SK-N-SH (cell line): ENCODE results near the gene XRN2.

Source experiments
- CTCF ChIP-seq: fragments of 200-600 bp; sonication (generic); IDR thresholded peaks from 2 replicates; pipeline ENCODE4 v1.6.1; 2017; ENCODE audit warnings: antibody characterized with exemption, mild to moderate bottlenecking, moderate library complexity
- EZH2phosphoT487 ChIP-seq: fragments of 200-600 bp; sonication (generic); IDR thresholded peaks from 2 replicates; pipeline ENCODE4 v1.6.1; 2017; ENCODE audit warnings: low read depth, mixed run types, mild to moderate bottlenecking, antibody characterized with exemption, moderate library complexity, borderline replicate concordance
- FOSL2 ChIP-seq: IDR thresholded peaks from 2 replicates; pipeline ENCODE4 v1.4.0; 2012; ENCODE audit warnings: low read depth, mild to moderate bottlenecking, moderate library complexity, borderline replicate concordance
- FOXJ3 ChIP-seq: sonication (generic); formaldehyde crosslinking; IDR thresholded peaks from 2 replicates; pipeline ENCODE4 v1.5.1; 2020; ENCODE audit warnings: mild to moderate bottlenecking, missing genetic modification reagents
- GABPA ChIP-seq: IDR thresholded peaks from 2 replicates; pipeline ENCODE4 v1.4.0; 2012; ENCODE audit warnings: low read depth, mild to moderate bottlenecking
- NRF1 ChIP-seq: IDR thresholded peaks from 2 replicates; pipeline ENCODE4 v1.6.1; 2012; ENCODE audit warnings: low read depth, mild to moderate bottlenecking, low read length
- POLR2AphosphoS5 ChIP-seq: IDR thresholded peaks from 2 replicates; pipeline ENCODE4 v1.6.1; 2012; ENCODE audit warnings: low read depth, low read length
- RFX5 ChIP-seq: IDR thresholded peaks from 2 replicates; pipeline ENCODE4 v1.6.1; 2012; ENCODE audit warnings: mild to moderate bottlenecking, improper control_type of control experiment, low read length
- SIN3A ChIP-seq: IDR thresholded peaks from 2 replicates; pipeline ENCODE4 v1.6.1; 2012; ENCODE audit warnings: low read depth, mild to moderate bottlenecking, low read length, moderate library complexity, borderline replicate concordance
- TAF1 ChIP-seq: IDR thresholded peaks from 2 replicates; pipeline ENCODE4 v1.6.1; 2012; ENCODE audit warnings: low read depth, mild to moderate bottlenecking, low read length, moderate library complexity, borderline replicate concordance
- USF2 ChIP-seq: fragments of 150-350 bp; IDR thresholded peaks from 2 replicates; pipeline ENCODE4 v1.6.1; 2017; ENCODE audit warnings: antibody characterized with exemption, low read length, low read depth, borderline replicate concordance
- YY1 ChIP-seq: IDR thresholded peaks from 2 replicates; pipeline ENCODE4 v1.4.0; 2012; ENCODE audit warnings: low read depth, mild to moderate bottlenecking
- TF ChIP-seq, protein P1 (sequence below): IDR thresholded peaks from 2 replicates; pipeline ENCODE4 v1.4.0; 2012; ENCODE audit warnings: low read depth
- TF ChIP-seq, protein P2 (sequence below): IDR thresholded peaks from 2 replicates; pipeline ENCODE4 v1.4.0; 2012; ENCODE audit warnings: low read depth, borderline replicate concordance

- no peak for TF ChIP-seq CTCF
- TF ChIP-seq POLR2AphosphoS5: no peak
- no peak for TF ChIP-seq USF2
- TF ChIP-seq, protein P1, sequence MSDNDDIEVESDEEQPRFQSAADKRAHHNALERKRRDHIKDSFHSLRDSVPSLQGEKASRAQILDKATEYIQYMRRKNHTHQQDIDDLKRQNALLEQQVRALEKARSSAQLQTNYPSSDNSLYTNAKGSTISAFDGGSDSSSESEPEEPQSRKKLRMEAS: no peak
- no peak for TF ChIP-seq GABPA
- no peak for TF ChIP-seq FOXJ3 (CRISPR knock-in tag)
- no peak for TF ChIP-seq NRF1
- no peak for TF ChIP-seq TAF1
- TF ChIP-seq FOSL2: no peak
- TF ChIP-seq YY1: no peak
- no peak for TF ChIP-seq RFX5
- TF ChIP-seq, protein P2, sequence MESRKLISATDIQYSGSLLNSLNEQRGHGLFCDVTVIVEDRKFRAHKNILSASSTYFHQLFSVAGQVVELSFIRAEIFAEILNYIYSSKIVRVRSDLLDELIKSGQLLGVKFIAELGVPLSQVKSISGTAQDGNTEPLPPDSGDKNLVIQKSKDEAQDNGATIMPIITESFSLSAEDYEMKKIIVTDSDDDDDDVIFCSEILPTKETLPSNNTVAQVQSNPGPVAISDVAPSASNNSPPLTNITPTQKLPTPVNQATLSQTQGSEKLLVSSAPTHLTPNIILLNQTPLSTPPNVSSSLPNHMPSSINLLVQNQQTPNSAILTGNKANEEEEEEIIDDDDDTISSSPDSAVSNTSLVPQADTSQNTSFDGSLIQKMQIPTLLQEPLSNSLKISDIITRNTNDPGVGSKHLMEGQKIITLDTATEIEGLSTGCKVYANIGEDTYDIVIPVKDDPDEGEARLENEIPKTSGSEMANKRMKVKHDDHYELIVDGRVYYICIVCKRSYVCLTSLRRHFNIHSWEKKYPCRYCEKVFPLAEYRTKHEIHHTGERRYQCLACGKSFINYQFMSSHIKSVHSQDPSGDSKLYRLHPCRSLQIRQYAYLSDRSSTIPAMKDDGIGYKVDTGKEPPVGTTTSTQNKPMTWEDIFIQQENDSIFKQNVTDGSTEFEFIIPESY: no peak
- TF ChIP-seq SIN3A: no peak
- no peak for TF ChIP-seq EZH2phosphoT487
These were observed 33.4 kb upstream of the XRN2 start for GRCh38 chr20:21269772-21270171.
